T-cell (primary cell): ENCODE data around the gene ARL10. TPM values are rescaled to one million over a fixed set of nuclear protein-coding genes. Genes with fewer than 3 reads are reported as not detected.

Experiments used
- ATAC-seq, 4 experiments: fragments of 200-7000 bp in 3 of 4; fragments of 150-1000 bp in 1 of 4; cut with Tn5 transposase; replicated peaks in 1 of 4; 1 replicate in 3 of 4; 2 replicates in 1 of 4; pipeline ENCODE4 v1.10.0; 2021; ENCODE audit warnings: moderate library complexity in 3 of 4, mild to moderate bottlenecking in 2 of 4, moderate number of reproducible peaks in 1 of 4
- CTCF ChIA-PET, 2 donors: fragments of 300-600 bp; sonication (Branson Sonifier 250); formaldehyde crosslinking; loops; one replicate each; lab custom pipeline; 2022; ENCODE audit warnings: antibody characterized with exemption in 2 of 2; lab: Charles Lee
- POLR2A ChIA-PET, 2 donors: fragments of 300-600 bp; sonication (Branson Sonifier 250); formaldehyde crosslinking; loops; one replicate each; lab custom pipeline; 2022; ENCODE audit warnings: antibody characterized with exemption in 2 of 2; lab: Charles Lee
- DNase-seq, 35 experiments: peaks; one replicate each; pipeline versions ENCODE4 v3.0.0 to v3.0.0-alpha.2; 2013 to 2023
- H3K27ac ChIP-seq: one replicate; pipeline ENCODE4 v1.5.1; 2013; ENCODE audit warnings: low read length
- H3K27me3 ChIP-seq, 2 experiments: replicated peaks in 1 of 2; 1 replicate in 1 of 2; 2 replicates in 1 of 2; pipeline versions ENCODE4 v1.6.1 to v1.7.0; 2013; ENCODE audit warnings: low read length in 1 of 2, mixed read lengths in 1 of 2; ENCODE audit not compliant: control insufficient read depth in 2 of 2, insufficient read depth in 2 of 2; ENCODE audit errors: extremely low read depth in 1 of 2
- H3K36me3 ChIP-seq, 2 donors: 1 replicate in 1 of 2; 2 replicates in 1 of 2; pipeline versions ENCODE4 v1.6.1 to v1.7.0; 2013; ENCODE audit warnings: low read length in 1 of 2; ENCODE audit not compliant: control insufficient read depth in 2 of 2, insufficient read depth in 1 of 2; ENCODE audit errors: extremely low read depth in 1 of 2
- H3K4me1 ChIP-seq, 2 experiments: 1 replicate in 1 of 2; 2 replicates in 1 of 2; pipeline versions ENCODE4 v1.6.1 to v1.7.0; 2013; ENCODE audit warnings: low read length in 2 of 2, mixed read lengths in 1 of 2; ENCODE audit not compliant: insufficient read depth in 2 of 2, control insufficient read depth in 1 of 2; ENCODE audit errors: extremely low read depth in 1 of 2
- H3K4me3 ChIP-seq, 2 donors: 1 replicate in 1 of 2; 2 replicates in 1 of 2; pipeline versions ENCODE4 v1.5.1 to v1.7.0; 2013; ENCODE audit warnings: mild to moderate bottlenecking in 2 of 2, low read length in 1 of 2, moderate library complexity in 1 of 2; ENCODE audit not compliant: control insufficient read depth in 1 of 2; ENCODE audit errors: extremely low read depth in 1 of 2
- H3K9me3 ChIP-seq: 2 replicates; pipeline ENCODE4 v1.7.0; 2013
- H3K27ac Mint-ChIP-seq, 2 donors: one replicate each; pipeline ENCODE4 v1.8.0; 2020 to 2021; ENCODE audit warnings: mild to moderate bottlenecking in 2 of 2, mixed read lengths in 2 of 2
- H3K27me3 Mint-ChIP-seq, 2 donors: one replicate each; pipeline ENCODE4 v1.8.0; 2021 to 2022; ENCODE audit warnings: mixed read lengths in 2 of 2
- H3K36me3 Mint-ChIP-seq: one replicate; pipeline ENCODE4 v1.8.0; 2021; ENCODE audit warnings: mixed read lengths
- H3K4me1 Mint-ChIP-seq, 3 donors: one replicate each; pipeline ENCODE4 v1.8.0; 2020 to 2022; ENCODE audit warnings: mixed read lengths in 3 of 3, mild to moderate bottlenecking in 1 of 3
- H3K4me3 Mint-ChIP-seq, 3 donors: one replicate each; pipeline ENCODE4 v1.8.0; 2020 to 2022; ENCODE audit warnings: mild to moderate bottlenecking in 3 of 3, mixed read lengths in 3 of 3, moderate library complexity in 3 of 3
- H3K9me3 Mint-ChIP-seq, 3 donors: one replicate each; pipeline ENCODE4 v1.8.0; 2020 to 2022; ENCODE audit warnings: mixed read lengths in 3 of 3
- WGBS: methylation state at CpG from one replicate; pipeline ENCODE4 v1.1.5; 2013; ENCODE audit warnings: missing lambda C conversion rate; ENCODE audit not compliant: insufficient coverage; 5-methylcytosine and 5-hydroxymethylcytosine counted together
- total RNA-seq, 35 experiments: library from RNA in 6 of 35; stranded (reverse) in 6 of 35; fragments of 120-200 nt in 1 of 35; gene quantifications; one replicate each; pipeline versions ENCODE4 v1.2.1 to v1.2.4 and lab custom pipeline; 2013 to 2026

The ARL10 gene
- total RNA-seq, 5 donors from 2014 or later (not counting 1 experiment from before 2014, with no cell fraction given), result 9.9 to 20.0 (median 18.0) TPM

GRCh38 chr5:176391479-176391878 lies 26.2 kb downstream of the ARL10 start:
- Mint-ChIP-seq H3K4me1 (peaks cover 17 to 27% (median 27%) of the 10 kb centered on the region in 3 donors), H3K36me3 (peaks cover 13% of the 10 kb centered on the region), H3K27me3 (no peaks in the 10 kb centered on the region), H3K9me3 (no peaks in the 10 kb centered on the region), H3K4me3 (no peak overlapping the region), H3K27ac (no peak overlapping the region)
- Histone ChIP-seq H3K36me3 (peaks cover 6 to 35% of the 10 kb centered on the region in 2 donors), H3K27me3 (no peaks in the 10 kb centered on the region), H3K4me1 (peaks cover 10 to 29% of the 10 kb centered on the region in 2 experiments), H3K27ac (no peak overlapping the region), H3K9me3 (no peaks in the 10 kb centered on the region), H3K4me3 (no peak overlapping the region)
- ATAC-seq, result no peak
- ChIA-PET CTCF (no interaction called here), POLR2A (no interaction called here)
- WGBS, result 96% methylated on average over 3 of the region's 4 CpGs
- DNase-seq, result no peak

- Mint-ChIP-seq H3K4me1 (peaks cover 12 to 22% (median 22%) of the 10 kb centered on the region in 3 donors), H3K27me3 (no peaks in the 10 kb centered on the region), H3K36me3 (peaks cover 13% of the 10 kb centered on the region), H3K27ac (no peak overlapping the region), H3K9me3 (no peaks in the 10 kb centered on the region), H3K4me3 (no peak overlapping the region)
- DNase-seq, result no peak
- no peaks in the 10 kb centered on the region for H3K9me3 ChIP-seq
- no peaks in the 10 kb centered on the region for H3K27me3 ChIP-seq
- no peak overlapping the region for H3K4me3 ChIP-seq
- peaks cover 6 to 35% of the 10 kb centered on the region in 2 donors for H3K36me3 ChIP-seq
- H3K4me1 ChIP-seq, result peaks cover 10 to 24% of the 10 kb centered on the region in 2 experiments
- CTCF ChIA-PET, result interaction anchor here in 1 of 2 donors (0.5 to 0.6 kb wide), 2 partner anchors 14 to 717 kb away, joined by 3 read pairs; no protein-coding TSS in a partner anchor
- ATAC-seq, result no peak
- H3K27ac ChIP-seq, result no peak overlapping the region
- WGBS, result 67% methylated on average over 1 of the region's 4 CpGs
- POLR2A ChIA-PET, result no interaction called here
Observed at GRCh38 chr5:176391999-176392398, 26.7 kb downstream of the ARL10 start.

GRCh38 chr5:176392526-176392925 lies 27.2 kb downstream of the ARL10 start:
- no peaks in the 10 kb centered on the region for H3K9me3 ChIP-seq
- Mint-ChIP-seq H3K9me3 (no peaks in the 10 kb centered on the region), H3K36me3 (peaks cover 15% of the 10 kb centered on the region), H3K4me3 (no peak overlapping the region), H3K27me3 (no peaks in the 10 kb centered on the region), H3K27ac (no peak overlapping the region), H3K4me1 (peaks cover 7 to 17% (median 16%) of the 10 kb centered on the region in 3 donors)
- ChIA-PET POLR2A (no interaction called here), CTCF (interaction anchor here in 1 of 2 donors (0.5 to 0.6 kb wide), 2 partner anchors 13 to 717 kb away, joined by 3 read pairs; no protein-coding TSS in a partner anchor)
- H3K36me3 ChIP-seq, result peaks cover 6 to 37% of the 10 kb centered on the region in 2 donors
- ATAC-seq, result no peak
- H3K4me1 ChIP-seq, result peaks cover 6 to 19% of the 10 kb centered on the region in 2 experiments
- 89% methylated on average over 7 of the region's 11 CpGs for WGBS
- no peak overlapping the region for H3K27ac ChIP-seq
- no peaks in the 10 kb centered on the region for H3K27me3 ChIP-seq
- no peak for DNase-seq
- no peak overlapping the region for H3K4me3 ChIP-seq

- H3K9me3 Mint-ChIP-seq, result no peaks in the 10 kb centered on the region
- no peaks in the 10 kb centered on the region for H3K9me3 ChIP-seq
- WGBS, result 100% methylated on average over 8 of the region's 9 CpGs
- no peak for ATAC-seq
- H3K4me1 ChIP-seq, result peaks cover 0 to 11% of the 10 kb centered on the region in 2 experiments
- DNase-seq, result no peak
- no peak overlapping the region for H3K27ac Mint-ChIP-seq
- H3K4me3 Mint-ChIP-seq, result no peak overlapping the region
- no peak overlapping the region for H3K27ac ChIP-seq
- H3K36me3 ChIP-seq, result peaks cover 9 to 40% of the 10 kb centered on the region in 2 donors
- H3K27me3 Mint-ChIP-seq, result no peaks in the 10 kb centered on the region
- no peak overlapping the region for H3K4me3 ChIP-seq
- ChIA-PET CTCF (interaction anchor here in 1 of 2 donors (0.7 to 0.8 kb wide), 2 partner anchors 11 to 869 kb away, joined by 3 to 4 read pairs; no protein-coding TSS in a partner anchor), POLR2A (no interaction called here)
- peaks cover 0 to 12% (median 8%) of the 10 kb centered on the region in 3 donors for H3K4me1 Mint-ChIP-seq
- no peaks in the 10 kb centered on the region for H3K27me3 ChIP-seq
- H3K36me3 Mint-ChIP-seq, result peaks cover 15% of the 10 kb centered on the region
Observed at GRCh38 chr5:176394096-176394495, 28.8 kb downstream of the ARL10 start.

GRCh38 chr5:176394881-176395675 lies 29.8 kb downstream of the ARL10 start:
- H3K36me3 ChIP-seq, result peaks cover 9 to 41% of the 10 kb centered on the region in 2 donors
- ChIA-PET POLR2A (interaction anchor here in 1 of 2 donors (0.7 kb wide), 1 partner anchor 21 kb away, joined by 7 read pairs; no protein-coding TSS in a partner anchor), CTCF (interaction anchor here in 1 of 2 donors (0.7 kb wide), 1 partner anchor 868 kb away, joined by 4 read pairs; no protein-coding TSS in a partner anchor)
- no peak overlapping the region for H3K27ac ChIP-seq
- Mint-ChIP-seq H3K27ac (no peak overlapping the region), H3K27me3 (no peaks in the 10 kb centered on the region), H3K9me3 (no peaks in the 10 kb centered on the region), H3K36me3 (peaks cover 15% of the 10 kb centered on the region), H3K4me3 (no peak overlapping the region), H3K4me1 (peaks cover 0 to 7% (median 2%) of the 10 kb centered on the region in 3 donors)
- H3K9me3 ChIP-seq, result no peaks in the 10 kb centered on the region
- H3K4me1 ChIP-seq, result peaks cover 0 to 2% of the 10 kb centered on the region in 2 experiments
- no peaks in the 10 kb centered on the region for H3K27me3 ChIP-seq
- DNase-seq (no peak), ATAC-seq (no peak)
- 91% methylated on average over 2 of the region's 11 CpGs for WGBS
- no peak overlapping the region for H3K4me3 ChIP-seq

- 100% methylated on average over 1 of the region's 6 CpGs for WGBS
Observed at GRCh38 chr5:176396330-176396729, 31.0 kb downstream of the ARL10 start.

More at GRCh38 chr5:176396330-176396729, 31.0 kb downstream of the ARL10 start:
- no peak overlapping the region for H3K27ac ChIP-seq
- no peak for ATAC-seq
- no peaks in the 10 kb centered on the region for H3K9me3 ChIP-seq
- peaks cover 0 to 3% (median 0%) of the 10 kb centered on the region in 3 donors for H3K4me1 Mint-ChIP-seq
- H3K27me3 Mint-ChIP-seq, result no peaks in the 10 kb centered on the region
- no peak overlapping the region for H3K4me3 ChIP-seq
- no peak overlapping the region for H3K4me3 Mint-ChIP-seq
- POLR2A ChIA-PET, result no interaction called here
- no peaks in the 10 kb centered on the region for H3K27me3 ChIP-seq
- H3K4me1 ChIP-seq, result no peaks in the 10 kb centered on the region
- no peak for DNase-seq
- H3K36me3 Mint-ChIP-seq, result peaks cover 12% of the 10 kb centered on the region
- H3K27ac Mint-ChIP-seq, result no peak overlapping the region
- H3K36me3 ChIP-seq, result peaks cover 9 to 32% of the 10 kb centered on the region in 2 donors
- H3K9me3 Mint-ChIP-seq, result no peaks in the 10 kb centered on the region
- CTCF ChIA-PET, result no interaction called here
